Prostate gland (tissue), 2 donors: ENCODE measurements around the gene MBOAT1.

Experiments
- POLR2A ChIP-seq: fragments of 450-650 bp; IDR thresholded peaks from one replicate; pipeline ENCODE4 v1.6.1; 2016; ENCODE audit warnings: antibody characterized with exemption, mild to moderate bottlenecking
- POLR2AphosphoS5 ChIP-seq: sonication (generic); formaldehyde crosslinking; IDR thresholded peaks from one replicate; pipeline ENCODE4 v1.6.1; 2017; ENCODE audit warnings: antibody characterized with exemption
- TF ChIP-seq, protein P1 (sequence below), 4 experiments: fragments of 200-600 bp in 2 of 4; fragments of 450-650 bp in 2 of 4; sonication (generic) in 2 of 4; IDR thresholded peaks; 1 replicate in 3 of 4; 2 replicates in 1 of 4; pipeline ENCODE4 v1.5.1; 2016 to 2019; ENCODE audit warnings: antibody characterized with exemption in 4 of 4, mild to moderate bottlenecking in 2 of 4, moderate library complexity in 2 of 4

DNA sequence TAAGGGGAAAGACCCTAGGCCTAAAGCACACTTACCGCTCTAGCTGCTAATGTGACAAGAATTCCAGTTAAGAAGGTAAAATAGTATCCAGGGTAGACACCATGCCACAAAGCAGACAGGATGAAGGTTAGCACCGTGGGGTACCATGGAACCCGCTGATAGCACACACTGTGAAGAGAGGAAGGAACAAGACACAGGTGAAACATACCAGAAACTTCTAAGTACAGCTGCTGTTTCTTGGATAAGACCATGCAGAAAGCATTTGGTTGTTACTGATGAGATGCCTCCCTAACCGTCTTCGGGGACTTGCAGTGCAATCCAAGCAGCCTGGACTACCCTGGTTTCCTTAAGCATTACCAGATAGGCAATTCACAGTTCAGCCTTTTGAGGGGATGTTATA is 99.4 kb downstream of the MBOAT1 start:
- TF ChIP-seq, protein P1, sequence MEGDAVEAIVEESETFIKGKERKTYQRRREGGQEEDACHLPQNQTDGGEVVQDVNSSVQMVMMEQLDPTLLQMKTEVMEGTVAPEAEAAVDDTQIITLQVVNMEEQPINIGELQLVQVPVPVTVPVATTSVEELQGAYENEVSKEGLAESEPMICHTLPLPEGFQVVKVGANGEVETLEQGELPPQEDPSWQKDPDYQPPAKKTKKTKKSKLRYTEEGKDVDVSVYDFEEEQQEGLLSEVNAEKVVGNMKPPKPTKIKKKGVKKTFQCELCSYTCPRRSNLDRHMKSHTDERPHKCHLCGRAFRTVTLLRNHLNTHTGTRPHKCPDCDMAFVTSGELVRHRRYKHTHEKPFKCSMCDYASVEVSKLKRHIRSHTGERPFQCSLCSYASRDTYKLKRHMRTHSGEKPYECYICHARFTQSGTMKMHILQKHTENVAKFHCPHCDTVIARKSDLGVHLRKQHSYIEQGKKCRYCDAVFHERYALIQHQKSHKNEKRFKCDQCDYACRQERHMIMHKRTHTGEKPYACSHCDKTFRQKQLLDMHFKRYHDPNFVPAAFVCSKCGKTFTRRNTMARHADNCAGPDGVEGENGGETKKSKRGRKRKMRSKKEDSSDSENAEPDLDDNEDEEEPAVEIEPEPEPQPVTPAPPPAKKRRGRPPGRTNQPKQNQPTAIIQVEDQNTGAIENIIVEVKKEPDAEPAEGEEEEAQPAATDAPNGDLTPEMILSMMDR (IDR thresholded peaks at IDR 0.05): no peak
- TF ChIP-seq POLR2A: no peak
- no peak for TF ChIP-seq POLR2AphosphoS5
